ENCODE data around the gene NR2C2.
A peak's percentile ranks its signal among the peaks of the same experiment; 100 is the strongest.

NR2C2 gene

GRCh38 chr3:14921811-14922705 lies 25.3 kb upstream of the NR2C2 start:
- no peak for DNase-seq

DNA sequence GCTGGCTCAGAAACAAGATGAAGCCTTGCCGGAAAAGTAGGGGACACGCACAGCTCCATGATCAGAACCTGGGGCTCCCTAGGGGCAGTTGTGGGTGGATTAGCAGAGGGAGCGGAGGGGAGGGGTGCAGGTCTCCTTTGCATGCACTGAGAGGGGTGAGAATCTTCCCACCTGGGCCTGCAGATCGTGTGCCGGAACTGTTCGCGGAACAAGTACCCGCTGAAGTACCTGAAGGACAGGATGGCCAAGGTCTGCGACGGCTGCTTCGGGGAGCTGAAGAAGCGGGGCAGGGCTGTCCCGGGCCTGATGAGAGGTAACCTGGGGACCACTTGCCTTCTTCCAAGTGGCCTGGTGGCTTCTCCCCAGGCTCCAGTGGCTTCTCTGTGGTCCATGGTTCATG lies 24.5 kb upstream of the NR2C2 start:
- no peak for DNase-seq

- DNase-seq: no peak
Observed at GRCh38 chr3:14923476-14923875, 23.9 kb upstream of the NR2C2 start.

- DNase-seq: no peak
Observed at GRCh38 chr3:14925729-14926591, 21.4 kb upstream of the NR2C2 start.

DNA sequence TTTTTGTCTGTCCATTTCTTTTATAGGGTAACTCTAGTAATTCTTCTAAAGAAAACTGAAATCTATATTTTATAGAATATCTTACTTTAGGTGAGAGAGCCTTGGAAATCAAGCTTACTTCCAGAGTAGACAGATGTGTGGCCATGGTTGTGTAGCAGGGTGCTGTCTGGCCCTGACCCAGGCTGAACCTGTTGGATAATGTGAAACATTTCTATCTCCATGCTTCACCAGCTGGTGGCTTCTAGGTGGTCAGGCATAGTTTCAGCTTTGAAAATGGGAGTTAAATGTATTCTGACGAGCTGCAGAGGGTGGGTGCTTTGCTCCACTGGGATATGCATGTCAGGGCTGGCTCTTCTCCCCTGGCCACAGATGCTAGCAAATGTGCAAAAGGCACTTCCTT lies 20.8 kb upstream of the NR2C2 start:
- no peak for DNase-seq

DNA sequence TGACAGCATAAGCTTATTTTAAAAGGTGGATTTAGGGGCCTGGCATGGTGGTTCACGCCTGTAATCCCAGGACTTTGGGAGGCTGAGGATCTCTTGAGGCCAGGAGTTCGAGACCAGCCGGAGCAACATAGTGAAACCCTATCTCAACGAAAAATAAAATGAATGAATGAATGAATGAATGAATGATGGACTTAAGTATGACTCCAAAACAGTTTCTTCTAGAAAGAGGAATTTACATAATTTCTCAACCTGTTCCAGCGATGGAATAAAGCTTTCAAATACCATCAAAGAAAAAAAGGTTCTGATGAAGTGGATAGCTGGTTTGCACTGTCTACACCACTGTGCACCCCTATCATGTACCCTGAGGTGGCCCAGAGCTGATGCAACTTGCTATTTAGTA lies 20.1 kb upstream of the NR2C2 start:
- DNase-seq: no peak

GRCh38 chr3:14929310-14930074 lies 17.9 kb upstream of the NR2C2 start:
- DNase-seq: no peak

DNA sequence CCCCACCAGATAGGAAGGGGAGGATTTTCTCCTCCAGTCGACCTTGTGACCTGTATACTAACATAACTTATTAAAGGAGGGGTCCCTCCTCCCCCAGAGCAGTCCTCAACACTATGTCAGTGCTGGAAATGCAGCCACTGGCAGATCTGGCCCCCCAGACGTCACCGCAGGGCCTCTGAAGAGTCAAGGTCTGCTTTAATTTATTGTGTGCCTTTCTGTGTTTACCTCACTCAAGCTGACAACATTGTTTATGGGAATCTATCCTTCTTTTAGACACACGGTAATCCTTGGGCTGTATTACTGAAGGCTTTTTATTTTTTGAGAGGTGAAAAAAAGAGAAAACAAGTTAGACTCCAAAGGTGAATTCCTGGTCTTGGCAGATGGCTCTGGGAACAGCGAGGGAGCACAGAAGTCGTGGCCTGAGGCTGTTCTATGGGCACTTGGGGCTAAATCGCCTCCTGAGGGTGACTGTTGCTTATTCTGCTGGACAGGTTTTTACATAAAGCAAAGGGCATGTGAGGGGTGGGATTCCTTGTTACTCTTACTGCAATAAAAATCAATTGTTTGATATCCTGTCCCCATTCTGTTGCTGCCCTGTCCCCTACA lies 13.5 kb upstream of the NR2C2 start:
- no peak for DNase-seq

DNA sequence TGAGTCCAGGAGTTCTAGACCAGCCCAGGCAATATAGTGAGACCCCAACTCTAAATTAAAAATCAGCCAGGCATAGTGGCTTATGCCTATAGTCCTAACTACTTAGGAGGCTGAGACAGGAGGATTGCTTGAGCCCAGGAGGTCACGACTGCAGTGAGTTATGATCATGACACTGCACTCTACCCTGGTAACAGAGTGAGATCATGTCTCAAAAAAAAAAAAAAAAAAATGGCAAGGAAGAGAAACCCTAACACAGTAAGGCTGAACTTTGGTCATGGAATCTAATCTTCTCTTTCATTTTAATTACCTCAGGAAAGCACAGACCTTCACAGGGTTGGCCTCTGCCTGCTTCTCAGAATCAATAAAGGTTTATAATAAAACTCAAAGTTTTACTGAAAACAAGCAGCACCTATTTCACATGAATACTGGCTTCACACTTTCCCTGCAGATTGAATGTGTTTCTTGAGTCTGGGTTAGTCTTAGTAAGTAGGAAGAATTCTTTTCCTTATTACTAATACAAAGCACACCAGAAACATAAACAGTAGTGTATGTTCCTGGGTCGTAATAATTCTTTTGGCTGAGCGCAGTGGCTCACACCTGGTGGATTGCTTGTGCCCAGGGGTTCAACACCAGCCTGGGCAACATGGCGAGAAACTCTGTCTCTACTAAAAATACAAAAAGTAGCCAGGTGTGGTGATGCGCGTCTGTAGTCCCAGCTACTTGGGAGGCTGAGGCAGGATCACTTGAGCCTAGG lies 11.6 kb upstream of the NR2C2 start:
- DNase-seq: no peak

DNA sequence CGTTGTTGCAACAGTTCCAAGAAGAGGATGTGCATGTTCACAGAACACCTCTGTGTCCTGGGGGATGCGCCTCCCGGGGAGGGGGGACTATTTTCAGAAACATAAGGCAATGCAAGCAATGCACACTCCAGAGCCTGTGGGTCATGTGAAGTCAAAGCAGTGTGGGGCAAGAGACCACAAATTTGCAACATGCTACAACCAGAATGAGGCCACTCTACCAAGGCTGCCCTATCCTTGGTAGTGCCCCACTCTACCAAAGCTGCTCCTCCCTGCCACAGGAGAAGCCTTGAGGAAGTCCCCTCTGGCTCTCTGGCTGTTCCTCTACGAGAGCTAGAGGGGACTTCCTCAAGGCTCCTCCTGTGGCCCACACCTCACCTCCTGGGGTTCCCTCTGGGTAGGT lies 8.4 kb upstream of the NR2C2 start:
- DNase-seq: no peak

DNA sequence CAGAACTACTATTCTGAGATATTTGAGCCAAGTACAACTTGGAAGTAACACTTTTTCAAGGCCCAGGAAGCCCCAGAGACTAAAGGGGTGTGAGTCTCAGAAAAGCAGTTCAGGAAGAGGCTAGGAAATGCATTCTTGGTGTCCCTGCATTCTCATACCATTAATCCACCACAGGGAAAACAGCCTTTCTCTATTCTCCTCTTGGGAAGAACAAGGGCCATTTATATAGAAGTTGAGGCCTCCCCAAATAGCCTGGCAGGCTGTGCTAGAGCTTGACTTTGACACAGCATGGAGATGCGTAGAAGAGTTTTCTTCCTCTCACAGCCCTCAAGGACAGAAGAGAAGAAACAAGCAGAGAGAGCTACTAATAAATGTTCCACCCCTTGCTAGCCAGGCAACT lies 5.5 kb upstream of the NR2C2 start:
- no peak for DNase-seq

GRCh38 chr3:14943042-14943441 lies 4.3 kb upstream of the NR2C2 start:
- DNase-seq: no peak

GRCh38 chr3:14946236-14946635 lies 1.1 kb upstream of the NR2C2 start:
- DNase-seq: no peak

GRCh38 chr3:14946739-14947099 lies 664 bp upstream of the NR2C2 start:
- no peak for DNase-seq

GRCh38 chr3:14947886-14948608 lies 664 bp downstream of the NR2C2 start:
- peak; percentile 93 to 94 for DNase-seq

GRCh38 chr3:14948609-14949038 lies 1.2 kb downstream of the NR2C2 start:
- no peak for DNase-seq

DNA sequence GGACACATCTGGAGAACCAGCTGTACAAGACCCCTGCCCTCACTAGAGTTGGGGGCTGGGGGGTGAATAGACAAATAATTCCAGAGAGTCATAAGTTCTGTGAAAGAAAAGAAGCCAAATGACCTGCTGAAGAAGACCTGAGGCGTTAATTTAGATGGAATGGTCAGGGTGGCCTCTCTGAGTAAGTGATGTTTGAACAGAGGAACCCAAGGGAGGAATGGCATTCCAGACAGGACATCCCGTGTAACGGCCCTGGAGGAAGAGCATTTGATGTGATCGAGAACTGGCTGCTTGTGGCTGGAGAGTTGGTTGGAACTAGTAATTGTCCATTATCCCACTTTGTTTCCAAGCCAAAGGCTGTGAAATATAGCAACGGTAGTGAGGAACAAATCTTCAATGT lies 1.7 kb downstream of the NR2C2 start:
- no peak for DNase-seq

DNA sequence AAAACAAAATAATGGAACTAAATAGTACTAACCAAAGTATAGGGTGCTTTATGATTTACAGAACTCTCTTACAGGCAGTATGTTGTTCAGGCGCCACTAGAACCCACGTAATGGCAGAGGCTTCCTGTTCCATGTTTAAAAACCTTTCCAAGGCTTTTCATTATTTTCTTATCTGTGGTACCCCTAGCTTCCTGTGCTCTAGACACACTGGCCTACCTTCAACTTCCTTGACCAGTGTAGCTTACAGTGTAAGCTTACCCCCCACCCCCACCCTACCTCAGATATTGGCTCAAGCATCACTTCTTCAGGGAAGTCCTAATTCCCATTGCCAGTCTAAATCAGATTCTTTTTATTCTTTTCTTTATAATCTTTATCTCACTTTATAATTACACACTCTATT lies 2.9 kb downstream of the NR2C2 start:
- DNase-seq: no peak

DNA sequence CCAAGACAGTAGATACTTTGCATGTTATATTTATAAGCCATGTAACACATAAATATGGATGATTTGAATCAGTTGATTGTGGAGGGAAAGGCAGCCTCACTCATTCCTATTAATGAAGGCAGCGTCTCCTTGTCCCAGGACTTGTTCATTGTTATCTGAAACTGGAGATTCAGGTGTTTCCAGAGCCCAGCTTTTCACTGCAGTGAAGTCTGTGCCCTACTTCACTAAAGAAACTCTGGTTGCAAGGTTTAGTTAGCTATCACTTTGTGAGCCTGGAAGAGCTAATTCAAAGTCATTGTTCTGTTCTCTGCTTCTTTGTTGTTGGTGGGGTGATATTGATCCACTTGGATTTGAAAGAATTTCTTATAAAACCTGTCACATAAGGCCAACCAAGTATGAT lies 9.8 kb downstream of the NR2C2 start:
- DNase-seq: no peak

GRCh38 chr3:14957925-14958324 lies 10.5 kb downstream of the NR2C2 start:
- DNase-seq: no peak

DNA sequence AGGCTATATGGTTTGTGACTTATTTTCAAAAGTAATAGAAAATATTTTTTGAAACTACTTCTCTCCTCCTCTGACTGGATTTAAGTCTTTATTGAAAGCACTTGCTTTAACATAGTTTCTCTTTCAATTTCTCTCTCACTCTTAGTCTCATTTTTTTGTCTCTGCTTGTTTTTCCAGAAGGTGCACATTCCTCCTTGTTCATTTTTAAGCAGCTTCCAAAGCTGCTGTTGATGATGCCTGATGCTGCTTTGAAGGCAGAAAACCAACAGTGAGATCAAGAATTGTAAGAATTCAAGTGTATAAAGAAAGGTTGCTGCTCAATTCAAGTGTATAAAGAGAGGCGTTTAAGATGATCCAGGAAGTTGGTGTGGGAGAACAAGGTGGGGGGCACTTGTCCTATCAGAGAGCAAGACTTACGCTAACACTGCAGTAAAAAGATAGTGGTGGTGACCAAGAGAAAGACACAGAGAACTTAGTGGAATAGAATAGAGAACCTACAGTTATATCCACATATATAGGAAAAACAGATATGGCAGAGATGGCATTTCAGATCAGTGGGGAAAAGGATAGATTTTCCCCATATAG lies 12.1 kb downstream of the NR2C2 start:
- no peak for DNase-seq
